HG03066 (cell line): ENCODE results near the gene MAD1L1.

Experiments
- ATAC-seq: cut with Tn5 transposase; IDR thresholded peaks from one replicate; pipeline ENCODE4 v1.9.1; 2021; ENCODE audit warnings: low read depth; ENCODE audit not compliant: unreplicated experiment

Gene MAD1L1

DNA sequence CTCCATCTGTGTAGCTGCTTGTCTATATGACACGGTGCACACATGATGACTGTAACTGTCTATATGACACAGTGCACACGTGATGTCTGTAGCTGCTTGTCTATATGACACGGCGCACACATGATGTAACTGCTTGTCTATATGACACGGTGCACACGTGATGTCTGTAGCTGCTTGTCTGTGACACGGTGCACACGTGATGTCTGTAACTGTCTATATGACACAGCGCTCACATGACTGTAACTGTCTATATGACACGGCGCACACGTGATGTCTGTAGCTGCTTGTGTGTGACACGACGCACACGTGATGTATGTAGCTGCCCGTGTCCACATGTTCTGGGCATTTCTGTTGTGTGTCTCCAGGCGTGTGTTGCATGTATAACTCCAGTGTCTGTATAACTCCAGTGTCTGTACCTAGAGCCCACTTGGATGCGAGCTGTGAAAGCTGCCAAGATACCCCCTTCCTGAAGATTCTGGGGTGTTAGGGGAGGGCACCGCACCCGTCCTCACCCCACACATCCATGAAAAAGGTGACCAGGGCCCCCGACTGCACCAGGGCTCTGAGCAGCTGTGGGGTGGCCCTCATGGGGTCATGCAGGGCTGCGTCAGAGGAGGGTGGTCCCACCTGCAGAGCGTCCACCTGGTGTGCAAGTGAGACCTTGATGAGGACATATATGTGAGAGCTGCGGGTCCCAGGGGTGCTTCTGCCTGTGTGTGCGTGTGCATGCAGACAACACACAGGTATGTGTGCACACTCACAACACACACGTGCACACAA, 424.7 kb downstream of the MAD1L1 start:
- no peak for ATAC-seq

GRCh38 chr7:1806354-1806753, 426.4 kb downstream of the MAD1L1 start:
- ATAC-seq = no peak

GRCh38 chr7:1804310-1804709, 428.4 kb downstream of the MAD1L1 start:
- ATAC-seq = no peak

GRCh38 chr7:1802899-1803298, 429.8 kb downstream of the MAD1L1 start:
- no peak for ATAC-seq

GRCh38 chr7:1800902-1801301, 431.8 kb downstream of the MAD1L1 start:
- no peak for ATAC-seq

GRCh38 chr7:1798191-1798590, 434.6 kb downstream of the MAD1L1 start:
- no peak for ATAC-seq

GRCh38 chr7:1794888-1795542, 437.7 kb downstream of the MAD1L1 start:
- ATAC-seq = no peak

- ATAC-seq = no peak
Measured at GRCh38 chr7:1787681-1788235, 445.0 kb downstream of the MAD1L1 start.

GRCh38 chr7:1787241-1787640, 445.5 kb downstream of the MAD1L1 start:
- ATAC-seq = no peak

- no peak for ATAC-seq
Measured at GRCh38 chr7:1785839-1786238, 446.9 kb downstream of the MAD1L1 start.

DNA sequence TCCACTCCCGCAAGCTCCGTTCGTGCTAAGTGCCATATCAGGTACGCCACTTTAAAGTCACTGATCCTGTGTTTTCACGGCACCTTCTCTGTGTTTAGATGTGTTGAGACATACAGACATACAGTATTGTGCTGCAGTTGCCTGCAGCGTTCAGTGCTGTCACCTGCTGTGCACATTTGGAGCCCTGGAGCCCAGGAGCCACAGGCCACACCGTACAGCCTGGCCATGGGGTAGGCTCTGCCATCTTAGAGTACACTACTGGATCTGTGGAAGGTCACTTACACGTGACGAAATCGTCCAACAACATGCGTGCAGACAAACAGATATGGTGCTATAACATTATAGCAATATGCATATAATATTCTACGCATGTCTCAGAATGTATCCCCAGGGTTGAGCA, 451.4 kb downstream of the MAD1L1 start:
- ATAC-seq = no peak

DNA sequence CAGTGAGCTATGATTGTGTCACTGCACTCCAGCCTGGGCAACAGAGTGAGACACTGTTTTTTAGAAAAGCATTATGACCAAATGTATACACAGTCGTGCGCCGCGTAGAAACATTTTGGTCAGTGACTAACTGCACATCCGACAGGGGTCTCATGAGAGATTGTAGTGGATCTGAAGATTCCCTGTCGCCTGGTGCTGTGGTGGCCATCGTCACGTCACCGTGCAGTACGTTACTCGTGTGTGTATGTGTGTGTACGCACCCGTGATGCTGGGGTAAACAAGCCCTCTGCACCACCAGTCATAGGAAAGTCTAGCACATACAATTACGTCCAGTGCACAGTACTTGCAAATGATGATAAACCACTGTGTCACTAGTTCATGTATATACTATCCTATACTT, 453.3 kb downstream of the MAD1L1 start:
- no peak for ATAC-seq

DNA sequence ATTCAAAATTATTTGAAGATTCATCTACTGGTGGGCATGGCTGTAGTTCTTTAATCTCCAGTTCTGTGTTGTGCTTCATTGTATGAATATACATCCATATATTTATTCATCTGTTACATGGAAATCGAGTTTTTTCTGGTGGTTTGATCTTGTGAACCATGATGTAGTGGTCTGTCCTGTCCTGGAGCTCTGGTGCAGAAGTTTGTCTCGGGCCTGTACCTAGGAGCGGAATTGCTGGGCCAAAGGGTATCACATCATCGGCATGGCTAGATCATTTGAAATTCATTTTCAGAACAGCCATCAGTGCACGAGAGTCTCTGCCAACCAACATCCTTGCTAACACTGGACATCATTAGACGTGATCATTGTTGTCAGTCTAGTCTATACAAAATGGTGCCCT, 455.6 kb downstream of the MAD1L1 start:
- no peak for ATAC-seq

- ATAC-seq = no peak
Measured at GRCh38 chr7:1775389-1775788, 457.4 kb downstream of the MAD1L1 start.

DNA sequence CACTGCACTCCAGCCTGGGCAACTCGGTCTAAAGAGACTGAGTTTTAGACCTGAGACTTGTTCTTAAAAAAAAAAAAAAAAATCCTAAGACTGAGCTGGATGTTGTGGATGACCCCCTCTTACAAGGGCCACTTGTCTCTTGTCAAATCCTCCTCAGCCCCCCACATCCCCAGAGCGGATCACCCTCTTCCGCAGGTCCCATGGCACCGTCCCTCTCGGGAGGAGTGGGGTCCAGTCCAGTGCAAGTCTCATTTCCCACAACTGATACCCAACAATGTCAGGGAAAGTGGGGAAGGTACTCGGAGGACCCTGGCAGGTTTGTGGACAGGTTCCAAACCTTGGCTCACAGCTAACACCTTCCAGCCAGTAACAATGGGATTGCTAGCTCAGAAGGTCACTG, 462.4 kb downstream of the MAD1L1 start:
- ATAC-seq = no peak

GRCh38 chr7:1769286-1770200, 463.2 kb downstream of the MAD1L1 start:
- no peak for ATAC-seq

DNA sequence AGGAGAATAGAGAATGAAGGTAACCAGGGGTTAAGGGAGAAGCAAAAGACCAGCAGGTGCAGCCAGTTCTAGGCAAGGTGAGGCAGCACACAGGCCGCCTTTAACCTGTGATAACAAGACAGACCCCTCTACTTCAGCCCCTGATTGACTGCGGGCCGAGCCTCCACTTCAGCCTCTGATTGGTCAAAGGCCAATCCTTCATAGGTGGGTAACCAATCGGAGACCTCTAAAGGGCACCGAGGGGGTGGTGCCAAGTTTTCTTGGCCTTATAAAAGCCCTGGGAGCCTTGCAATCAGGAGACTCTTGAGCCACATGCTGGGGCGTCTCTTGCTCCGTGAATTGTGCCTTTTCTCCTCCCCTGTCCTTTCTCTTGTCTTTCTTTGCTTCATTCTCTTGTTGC, 463.9 kb downstream of the MAD1L1 start:
- ATAC-seq = no peak

- no peak for ATAC-seq
Measured at GRCh38 chr7:1767524-1767923, 465.2 kb downstream of the MAD1L1 start.
